ENCODE results near the gene TPSAB1.

- TF ChIP-seq CTCF (IDR thresholded peaks at IDR 0.05; ENCODE audit: extremely low read depth in 1 of 2, insufficient read depth in 1 of 2, low read depth in 1 of 2, low read length in 2 of 2) (no peak), POLR2AphosphoS5 (IDR thresholded peaks at IDR 0.05; ENCODE audit: insufficient read depth, low read depth, low read length) (no peak), MAX (IDR thresholded peaks at IDR 0.05; ENCODE audit: insufficient read depth, insufficient read length) (no peak), POLR2A (IDR thresholded peaks at IDR 0.05; ENCODE audit: low read depth, low read length) (no peak), EZH2 (IDR thresholded peaks at IDR 0.05; ENCODE audit: borderline replicate concordance, low read depth, low read length, severe bottlenecking) (no peak), GATA2 (IDR thresholded peaks at IDR 0.05; ENCODE audit: insufficient read depth, insufficient read length, low read depth, low read length) (no peak), JUN (IDR thresholded peaks at IDR 0.05; ENCODE audit: borderline replicate concordance, insufficient read depth, insufficient read length, low read depth) (no peak), FOS (IDR thresholded peaks at IDR 0.05; ENCODE audit: borderline replicate concordance, insufficient read depth, low read length) (no peak)
Observed at GRCh38 chr16:1273816-1274215, 33.3 kb downstream of the TPSAB1 start.
